GM19467 (cell line): ENCODE data around the gene AADACL4.

Experiments
- ATAC-seq: cut with Tn5 transposase; IDR thresholded peaks from one replicate; pipeline ENCODE4 v1.9.1; 2021; ENCODE audit warnings: mild to moderate bottlenecking, moderate library complexity; ENCODE audit not compliant: unreplicated experiment

Gene AADACL4

DNA sequence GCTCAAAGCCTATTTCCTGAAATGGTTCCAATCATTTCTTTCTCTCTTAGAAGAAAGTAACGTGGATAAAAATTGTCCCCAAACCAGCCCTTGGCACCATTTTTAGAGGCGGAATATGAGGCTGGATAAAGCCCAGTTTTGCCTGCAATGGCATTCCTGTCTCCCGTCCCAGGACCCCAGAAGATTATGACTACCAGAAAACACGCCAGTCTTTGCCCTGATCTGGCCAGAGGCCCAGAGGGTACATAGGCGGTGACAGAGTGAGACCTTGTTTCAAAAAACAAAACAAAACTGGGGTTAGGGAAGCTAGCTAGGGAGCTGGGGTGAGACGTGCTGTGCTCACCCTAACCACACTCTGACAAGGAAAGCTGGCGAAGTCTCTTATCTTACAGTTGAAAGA is at the start of gene AADACL4:
AADACL4 (plus strand) TSS at position 301 of the 400 bp plus-strand sequence. CDS start 462 bp downstream, outside the sequence.
- no peak for ATAC-seq

DNA sequence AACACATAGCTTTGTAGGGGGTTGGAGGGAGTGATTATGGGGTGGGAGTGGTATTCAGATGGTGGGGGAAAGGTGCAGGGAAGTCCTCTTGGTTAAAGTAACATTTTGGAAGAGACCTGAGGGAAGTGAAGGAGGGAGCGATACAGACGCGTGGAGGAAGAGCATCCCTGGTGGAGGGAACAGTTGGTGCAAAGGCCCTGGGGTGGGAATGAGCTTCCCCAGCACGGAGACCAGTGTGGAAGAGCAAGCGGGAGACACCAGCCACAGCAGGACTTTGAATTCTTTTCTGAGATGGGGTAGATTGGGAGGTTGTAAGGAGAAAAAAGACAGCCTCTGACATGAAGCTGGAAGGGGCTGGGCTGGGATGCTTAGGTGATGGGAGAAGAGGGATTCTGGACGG is 49.4 kb upstream of the AADACL4 start:
- no peak for ATAC-seq

DNA sequence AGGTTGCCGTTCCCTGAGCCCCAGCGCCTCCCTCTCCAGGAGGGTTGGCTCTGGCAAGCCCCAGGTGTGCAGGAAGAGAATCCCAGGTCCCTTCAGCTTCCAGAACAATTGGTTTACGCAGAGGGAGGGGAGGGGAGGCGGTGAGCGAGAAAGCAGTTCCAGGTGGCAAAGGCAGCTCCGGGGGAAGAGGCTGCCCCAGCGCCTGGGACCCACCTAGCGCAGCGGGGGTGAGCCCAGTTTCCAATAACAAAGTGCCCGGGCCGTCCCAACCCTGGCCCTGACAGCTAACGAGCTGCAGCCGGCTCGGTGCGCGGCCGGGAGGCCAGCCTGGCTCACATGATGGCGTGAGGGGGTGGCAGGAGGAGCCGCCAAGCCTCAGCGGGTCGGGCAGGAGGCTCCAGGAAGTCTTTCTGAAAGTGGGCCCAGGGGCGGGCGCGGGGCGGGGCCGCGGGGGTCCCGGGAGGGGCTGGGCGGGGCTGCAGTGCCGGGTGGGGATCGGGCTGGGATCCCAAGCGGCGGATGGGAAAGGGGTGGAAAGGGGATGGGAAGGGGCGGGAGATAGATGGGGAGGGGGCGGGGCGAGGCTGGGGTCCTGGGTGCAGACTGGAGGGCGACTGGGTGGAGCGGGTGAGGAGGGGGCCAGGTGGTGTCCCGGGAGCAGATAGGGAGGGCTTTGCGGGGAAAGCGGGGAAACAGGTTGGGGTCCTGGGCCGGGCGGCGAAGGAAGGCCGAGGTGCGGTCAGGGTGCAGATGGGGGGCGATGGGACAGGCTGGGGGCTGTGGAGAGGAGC is 48.7 kb upstream of the AADACL4 start:
- ATAC-seq: no peak

DNA sequence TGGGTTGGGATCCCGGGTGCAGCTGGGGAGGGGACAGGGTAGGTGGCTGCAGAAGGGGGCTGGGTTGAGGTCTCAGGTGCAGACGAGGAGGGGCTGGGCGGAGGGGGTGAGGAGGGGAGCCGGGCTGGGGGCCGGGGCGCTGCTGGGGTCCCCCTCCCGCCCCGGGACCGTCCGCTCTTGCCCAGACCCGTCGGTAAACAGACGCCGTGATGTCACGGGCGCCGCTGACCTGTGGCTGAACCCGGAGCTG is 48.2 kb upstream of the AADACL4 start:
- no peak for ATAC-seq

DNA sequence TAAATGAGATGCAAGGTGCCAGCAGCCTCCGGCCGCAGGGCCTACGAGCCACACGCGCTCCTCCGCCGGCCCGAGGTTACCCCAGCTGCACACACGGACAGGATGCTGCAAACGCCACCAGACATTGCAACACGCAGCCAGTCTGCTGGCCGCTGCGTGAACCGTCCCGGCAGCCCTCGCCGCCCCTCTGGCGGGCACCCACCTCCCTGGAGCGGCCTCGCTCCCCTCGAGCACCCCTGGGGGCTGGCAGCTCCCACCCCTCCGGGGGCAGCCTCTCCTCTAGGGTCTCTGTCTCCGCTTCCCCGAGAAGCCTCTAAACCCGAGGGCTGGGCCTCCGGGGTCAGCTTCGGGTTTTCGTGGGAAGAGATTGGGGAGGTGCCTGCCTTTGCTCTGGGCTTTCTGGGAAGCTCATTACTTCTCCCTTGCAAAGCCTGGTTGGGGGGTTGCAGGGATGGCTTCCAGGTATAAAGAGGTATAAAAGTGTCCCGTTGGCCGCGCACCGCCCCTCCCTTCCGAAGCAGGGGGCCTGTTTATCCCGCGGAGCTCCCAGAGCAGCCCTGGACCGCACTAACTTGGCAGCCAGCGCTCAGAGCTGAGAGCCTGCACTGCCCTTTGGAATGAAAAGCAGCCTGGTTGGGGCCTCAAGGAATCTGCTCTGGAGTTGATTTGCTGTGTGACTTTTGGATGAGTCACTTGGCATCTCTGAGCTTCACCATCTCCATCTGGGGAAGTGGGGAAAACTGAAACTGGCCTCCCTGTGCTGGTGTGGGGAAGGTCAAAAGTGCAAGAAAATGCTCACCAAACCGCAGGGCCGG is 47.7 kb upstream of the AADACL4 start:
- no peak for ATAC-seq

DNA sequence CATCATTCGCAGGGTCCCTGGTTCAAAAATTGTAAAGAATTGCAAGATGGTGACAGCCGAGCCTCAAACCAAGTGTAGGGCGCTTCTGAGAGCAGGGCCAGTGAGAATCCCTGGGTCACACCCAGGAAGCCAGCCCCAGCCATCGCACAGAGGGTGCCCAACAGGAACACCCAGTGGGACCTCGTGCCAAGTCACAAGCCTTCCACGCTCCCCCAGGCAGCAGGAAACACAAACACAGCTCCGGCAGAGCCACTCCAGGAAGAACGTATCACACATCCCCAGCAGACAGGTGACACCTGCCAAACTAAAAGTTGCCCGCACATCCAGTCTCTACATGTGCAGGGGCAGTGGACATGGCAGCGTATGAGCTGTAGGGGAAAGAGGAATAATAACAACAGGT is 46.1 kb upstream of the AADACL4 start:
- no peak for ATAC-seq

DNA sequence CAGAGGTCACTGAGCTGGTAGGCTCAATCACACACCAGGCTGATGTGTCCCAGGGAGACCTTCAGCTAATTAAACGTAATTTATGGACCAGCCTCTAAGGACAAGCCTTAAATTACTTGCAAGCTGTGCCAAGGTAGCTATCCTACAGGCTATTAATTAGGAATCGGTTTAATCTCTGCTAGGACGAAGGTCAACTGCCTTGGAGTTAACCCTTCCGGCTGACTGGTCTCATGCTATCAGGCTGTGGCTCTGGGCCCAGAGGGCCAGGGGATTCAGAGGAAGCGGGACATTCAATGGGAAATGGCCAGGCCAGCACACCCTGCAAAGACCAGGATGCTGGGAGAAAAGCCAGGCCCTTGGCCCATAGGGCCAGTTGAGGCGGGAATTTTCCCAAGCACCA is 44.9 kb upstream of the AADACL4 start:
- ATAC-seq: no peak

DNA sequence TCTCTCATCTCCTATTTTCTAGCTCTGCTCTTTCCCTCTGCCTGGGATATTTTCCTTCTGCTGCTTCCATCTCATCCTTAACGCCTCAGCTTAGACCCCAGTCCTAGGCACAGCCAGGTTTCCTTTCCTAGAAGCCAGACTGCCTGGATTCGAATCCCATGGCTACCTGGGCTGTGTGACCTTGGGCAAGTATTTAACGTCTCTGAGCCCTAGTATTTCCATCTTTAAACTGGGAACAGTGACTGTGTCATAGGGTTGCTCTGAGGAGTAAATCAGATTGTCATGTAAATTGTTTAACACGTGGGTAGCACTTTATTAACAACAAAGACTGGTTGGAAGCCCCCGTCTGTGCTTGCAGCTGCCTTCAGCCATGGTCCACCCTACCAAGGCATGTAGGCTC is 44.2 kb upstream of the AADACL4 start:
- no peak for ATAC-seq

DNA sequence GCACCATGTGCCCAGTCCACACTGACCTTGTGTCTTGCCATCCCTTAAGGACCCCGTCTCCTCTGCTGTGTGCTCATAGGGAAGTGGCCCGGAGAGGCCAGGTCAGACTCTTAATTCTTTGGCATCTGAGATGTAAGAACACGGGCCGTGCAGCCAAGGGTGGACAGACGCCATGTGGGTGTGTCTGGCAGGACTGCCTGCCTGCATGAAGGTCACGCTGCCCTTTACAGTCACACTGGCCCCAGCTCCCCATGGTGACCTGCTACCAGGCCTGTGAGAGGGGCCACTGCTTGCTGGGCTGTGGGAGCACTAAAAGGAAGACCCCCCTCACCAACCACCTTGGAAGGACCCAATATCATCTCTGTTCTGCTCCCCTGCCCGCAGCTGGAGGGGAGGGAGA is 43.5 kb upstream of the AADACL4 start:
- no peak for ATAC-seq

DNA sequence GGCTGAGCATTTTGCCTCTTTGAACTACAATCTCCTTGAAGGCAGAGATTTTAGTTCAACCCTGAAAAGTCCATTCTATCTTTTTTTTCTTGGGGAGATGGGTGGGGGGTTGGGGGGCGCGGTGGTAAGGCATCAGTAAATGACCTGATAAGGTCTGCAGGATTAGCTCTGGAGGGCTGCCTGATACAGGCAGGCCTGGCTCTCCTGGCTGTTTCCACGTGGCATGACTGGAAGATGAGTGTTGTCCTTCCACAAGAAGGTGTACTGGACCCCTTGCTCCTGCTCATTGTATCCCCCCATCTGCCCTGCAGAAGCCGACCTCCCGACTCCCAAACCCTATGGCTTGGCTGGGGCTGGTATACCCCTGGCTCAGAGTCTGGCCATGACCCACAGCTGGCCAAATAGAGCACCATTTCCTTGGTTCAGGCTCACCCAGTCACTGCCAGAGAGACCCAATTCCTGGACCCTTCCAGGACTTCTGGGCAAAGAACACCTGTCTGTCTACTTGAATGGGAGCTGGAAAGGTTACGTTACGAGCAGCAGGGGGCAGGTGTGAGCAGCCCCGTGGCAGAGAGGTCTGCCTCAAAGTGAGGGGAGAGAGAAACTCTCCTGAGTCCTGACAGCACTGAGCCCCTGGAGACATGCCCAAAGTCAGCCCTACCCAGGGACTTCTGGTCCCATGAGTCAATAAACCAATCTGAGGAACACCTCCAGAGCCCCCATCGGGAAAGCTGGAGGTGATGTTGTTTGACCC is 42.8 kb upstream of the AADACL4 start:
- no peak for ATAC-seq

DNA sequence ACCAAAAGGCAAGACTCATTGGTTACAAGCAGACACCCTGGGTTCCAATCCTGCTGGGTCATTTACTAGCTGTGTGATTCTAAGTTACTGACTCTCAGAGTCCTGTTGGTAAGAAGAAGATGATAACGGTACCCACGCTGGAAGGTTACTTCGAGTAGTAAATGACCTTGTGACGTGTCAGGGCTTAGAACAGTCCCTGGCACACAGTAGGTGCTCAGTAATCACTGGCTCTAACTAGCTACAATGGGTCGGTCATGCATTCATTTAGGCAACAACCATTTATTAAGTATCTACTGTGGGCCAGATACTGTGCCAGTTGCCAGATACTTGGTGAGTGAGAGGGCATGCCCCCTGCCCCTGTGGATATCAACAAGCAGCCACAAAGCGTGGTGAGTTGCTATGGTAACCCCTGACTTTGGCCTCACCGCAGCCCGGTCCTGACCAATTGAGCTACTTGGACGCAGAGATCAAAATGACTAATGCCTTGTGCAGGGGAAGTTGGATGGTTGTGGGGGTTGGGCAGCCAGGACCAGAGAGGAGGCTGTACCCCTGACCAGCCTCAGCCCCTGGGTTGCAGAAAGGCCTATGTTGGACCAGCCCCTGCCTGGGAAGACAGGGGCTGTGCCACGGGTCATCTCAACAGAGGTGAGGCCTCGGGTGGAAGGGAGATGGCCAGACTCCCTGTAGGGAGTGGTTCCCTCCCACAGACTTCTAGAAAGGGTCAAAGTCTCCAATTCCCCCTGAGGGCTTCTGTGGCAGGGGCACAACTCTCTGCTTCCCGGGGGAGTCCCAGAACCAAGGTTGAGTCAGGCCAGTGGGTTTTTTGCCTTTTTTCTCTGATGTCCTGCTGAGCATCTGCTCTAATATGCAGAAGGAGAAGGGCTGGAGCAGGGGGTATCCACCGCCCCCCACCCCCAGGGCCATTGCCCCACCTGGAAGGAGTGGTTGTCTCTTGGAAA is 41.9 kb upstream of the AADACL4 start:
- ATAC-seq: no peak

DNA sequence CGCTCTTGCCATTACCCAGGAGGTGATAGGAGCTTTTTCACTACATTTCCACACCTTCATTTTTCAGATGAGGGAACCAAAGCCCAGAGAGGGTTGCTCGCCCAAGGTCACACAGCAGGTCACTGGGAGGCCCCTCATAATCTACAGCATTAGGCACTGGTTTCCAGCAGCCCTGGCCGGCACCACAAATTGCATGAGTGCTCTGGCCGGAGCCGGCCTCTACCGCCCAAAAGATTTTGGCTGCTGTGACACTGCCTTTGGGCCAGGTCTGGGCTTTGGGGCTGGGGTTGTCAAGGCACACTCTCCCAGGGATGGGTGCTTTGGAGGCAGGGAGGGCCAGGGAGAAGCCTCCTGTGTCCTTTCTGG is 41.2 kb upstream of the AADACL4 start:
- no peak for ATAC-seq

DNA sequence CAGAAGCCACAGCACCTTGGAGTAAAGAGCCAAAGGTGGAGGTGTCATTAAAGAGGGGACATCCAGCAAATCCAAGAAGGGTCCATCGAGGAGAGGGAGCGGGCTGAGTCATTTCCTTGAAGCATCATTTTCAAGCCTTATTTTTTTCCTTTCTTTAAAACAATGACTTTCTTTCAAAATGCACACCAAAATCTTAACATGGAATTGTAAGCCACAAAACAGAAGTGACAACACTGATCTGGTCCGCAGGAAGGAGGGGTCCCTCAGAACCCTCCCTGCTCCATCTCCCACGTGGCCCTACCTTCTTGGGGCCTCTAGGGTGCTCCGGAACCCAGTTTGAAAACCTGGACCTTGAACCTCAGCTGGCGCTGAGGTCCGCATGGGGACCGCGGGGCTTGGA is 40.7 kb upstream of the AADACL4 start:
- no peak for ATAC-seq

DNA sequence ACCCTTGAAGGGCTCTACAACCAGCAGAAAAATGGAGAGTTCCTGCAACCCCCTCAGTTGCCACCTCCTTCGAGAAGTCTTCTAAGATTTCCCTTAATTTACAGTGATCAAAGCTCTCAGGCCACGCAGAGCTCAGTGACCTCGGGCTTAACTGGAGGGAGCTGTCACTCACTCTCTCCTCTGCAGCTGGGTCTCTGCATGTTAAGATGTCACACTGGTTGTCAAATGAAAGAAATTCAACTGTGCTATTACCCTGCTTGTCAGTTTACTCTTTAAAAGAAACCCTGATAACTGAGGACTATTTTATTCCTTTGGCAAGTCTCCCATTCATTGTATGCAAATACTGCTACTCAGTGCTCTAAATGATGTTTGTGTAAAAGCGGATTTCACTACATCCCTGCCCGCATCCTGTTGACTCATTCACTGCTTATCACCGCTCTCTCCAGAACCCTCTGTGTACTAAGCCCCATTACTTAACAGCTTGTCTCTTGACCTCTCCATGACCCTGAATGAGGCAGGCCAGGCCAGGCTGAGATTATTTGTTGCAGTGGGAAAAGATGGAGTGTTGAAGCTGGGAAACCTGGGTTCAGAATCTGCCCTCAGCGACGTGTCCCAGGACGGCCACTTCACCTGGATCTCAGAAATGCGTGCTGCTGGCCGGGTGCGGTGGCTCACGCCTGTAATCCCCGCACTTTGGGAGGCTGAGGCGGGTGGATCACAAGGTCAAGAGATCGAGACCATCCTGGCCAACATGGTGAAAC is 39.6 kb upstream of the AADACL4 start:
- no peak for ATAC-seq

DNA sequence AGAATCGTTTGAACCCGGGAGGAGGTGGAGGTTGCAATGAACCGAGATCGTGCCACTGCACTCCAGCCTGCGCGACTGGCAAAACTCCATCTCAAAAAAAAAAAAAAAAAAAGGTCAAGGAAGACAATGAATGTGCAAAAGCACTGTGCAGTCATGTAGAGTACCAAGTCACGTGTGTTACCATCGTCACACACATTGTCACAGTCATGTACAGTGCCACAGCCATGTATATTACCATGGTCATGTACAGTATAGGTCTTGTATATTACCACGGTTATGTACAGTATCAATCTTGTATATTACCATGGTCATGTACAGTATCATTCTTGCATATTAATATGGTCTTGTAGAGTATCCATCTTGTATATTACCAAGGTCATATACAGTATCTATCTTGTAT is 38.9 kb upstream of the AADACL4 start:
- no peak for ATAC-seq

DNA sequence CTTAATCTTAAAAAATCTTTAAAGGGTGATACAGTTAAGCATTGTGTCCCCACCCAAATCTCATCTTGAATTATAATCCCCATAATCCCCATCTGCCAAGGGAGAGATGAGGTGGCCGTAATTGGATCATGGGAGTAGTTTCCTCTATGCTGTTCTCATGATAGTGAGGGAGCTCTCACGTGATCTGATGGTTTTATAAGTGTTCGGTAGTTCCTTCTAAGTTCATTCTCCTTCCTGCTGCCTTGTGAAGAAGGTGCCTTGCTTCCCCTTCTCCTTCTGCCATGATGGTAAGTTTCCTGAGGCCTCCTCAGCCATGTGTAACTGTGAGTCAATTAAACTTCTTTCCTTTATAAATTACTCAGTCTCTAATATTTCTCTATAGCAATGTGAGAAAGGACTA is 36.6 kb upstream of the AADACL4 start:
- ATAC-seq: no peak

DNA sequence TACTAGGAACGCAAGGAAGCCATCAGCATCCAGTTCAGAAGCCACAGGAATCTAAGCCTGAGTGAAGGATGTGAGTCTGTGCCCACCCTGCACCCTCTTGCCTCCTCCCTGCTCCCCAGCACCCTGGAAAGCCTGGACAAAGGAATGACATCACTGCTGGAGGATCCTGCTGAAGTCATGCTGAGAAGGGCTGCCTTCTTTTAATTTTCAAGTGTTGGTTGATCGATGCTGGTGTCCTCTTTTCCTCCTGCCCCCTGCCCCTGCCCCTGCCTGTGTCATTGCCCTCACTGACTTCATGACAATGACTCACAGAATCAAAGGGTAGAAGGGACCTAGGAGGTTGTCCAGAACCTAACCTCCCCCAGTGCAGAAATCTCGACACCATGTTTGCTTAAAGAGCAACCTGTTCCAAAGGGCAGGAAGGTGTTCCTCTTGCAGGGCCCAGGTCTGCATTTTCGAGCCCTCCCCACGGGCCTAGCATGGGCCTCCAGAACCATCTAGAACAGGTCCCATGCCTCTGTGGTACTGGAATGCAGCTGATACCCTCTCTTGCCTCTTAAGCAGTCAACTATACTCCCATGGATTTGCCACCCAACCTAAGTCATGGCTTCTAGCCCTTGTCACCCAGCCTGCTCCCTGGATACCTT is 35.5 kb upstream of the AADACL4 start:
- ATAC-seq: no peak

DNA sequence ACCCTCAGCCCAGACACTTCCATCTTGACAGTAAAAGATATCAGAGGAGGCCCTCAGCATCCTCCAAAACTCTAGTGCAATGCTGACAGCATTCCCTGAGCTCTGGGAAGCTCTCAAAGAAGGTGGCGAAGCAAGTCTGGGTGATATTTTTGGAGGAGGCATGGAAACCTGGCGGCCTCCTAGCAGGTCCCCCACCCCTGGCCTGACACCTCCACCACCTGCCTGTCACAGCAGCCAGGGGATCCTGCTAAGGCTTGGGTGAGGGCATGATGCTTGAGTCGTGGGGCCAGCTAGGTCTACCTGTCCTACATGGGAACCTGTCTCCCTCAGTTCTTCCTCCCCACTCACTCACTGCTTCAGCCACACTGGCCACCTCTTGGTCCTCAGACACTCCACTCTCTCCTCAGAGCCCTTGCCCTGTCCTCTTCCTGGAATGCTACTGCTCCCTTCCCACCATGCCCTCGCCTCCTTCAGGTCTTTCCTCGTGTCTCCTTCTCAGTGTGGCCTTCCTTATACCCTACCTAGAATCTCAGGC is 34.3 kb upstream of the AADACL4 start:
- ATAC-seq: no peak

DNA sequence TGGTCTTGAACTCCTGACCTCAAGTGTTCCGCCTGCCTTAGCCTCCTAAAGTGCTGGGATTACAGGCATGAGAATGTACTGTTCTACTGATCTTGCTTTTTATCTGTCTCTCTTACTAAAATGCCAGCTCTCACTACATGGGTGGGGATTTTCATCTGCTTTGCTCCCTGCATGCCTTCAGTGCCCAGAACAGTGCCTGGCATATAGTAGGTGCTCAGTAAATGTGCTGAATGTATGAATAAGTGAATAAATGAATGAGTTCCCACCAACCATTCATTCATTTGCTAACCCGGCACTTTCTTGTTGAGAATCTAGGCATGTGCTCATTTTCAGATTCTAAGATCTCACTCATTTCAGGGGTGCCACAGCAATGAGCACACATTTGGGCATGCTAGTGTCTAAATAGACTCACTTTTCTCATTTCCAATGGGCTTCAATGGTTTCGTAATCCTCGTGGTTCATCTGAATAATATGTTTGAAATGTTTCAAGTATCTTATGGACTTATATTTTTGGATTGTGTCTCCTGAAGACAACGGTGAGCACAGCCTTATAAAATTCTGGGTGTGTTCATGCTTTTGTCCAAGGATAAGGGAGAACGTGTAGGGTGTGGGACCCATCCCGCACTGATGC is 33.5 kb upstream of the AADACL4 start:
- no peak for ATAC-seq
